GM18951 (cell line): Measurements from ENCODE around the gene PTPRE.

ENCODE experiments used
- POLR2A ChIP-seq: IDR thresholded peaks from 4 replicates; pipeline ENCODE4 v1.6.1; 2011; ENCODE audit warnings: mild to moderate bottlenecking; ENCODE audit not compliant: insufficient read length, insufficient read depth; ENCODE audit errors: extremely low read depth
- in situ Hi-C: fragments of 300-500 bp; cut with MboI; formaldehyde crosslinking; loops from one replicate; pipeline ENCODE4 v1.12.0; 2022; ENCODE audit warnings: low sequenced_read_pairs, mixed read lengths, inconsistent platforms; ENCODE audit not compliant: unreplicated experiment

The PTPRE gene

DNA sequence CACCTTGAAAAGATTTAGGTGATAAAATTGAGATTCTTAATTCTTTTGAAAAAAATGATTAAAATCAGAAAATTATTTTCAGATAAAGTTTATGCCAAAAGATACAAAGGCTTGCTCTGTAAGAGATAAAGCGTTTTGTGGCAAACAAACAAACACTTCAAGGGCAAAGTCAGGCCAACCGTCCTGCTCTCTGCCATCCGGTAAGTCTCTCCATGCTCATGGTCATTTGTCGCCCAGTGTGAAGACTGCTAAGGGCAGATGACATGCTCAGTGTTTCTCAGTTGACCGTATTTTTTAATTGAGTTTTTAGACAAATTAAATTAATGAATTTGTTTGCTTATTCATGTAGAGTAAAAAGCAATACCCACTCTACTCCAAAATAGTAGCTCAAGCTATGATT is 60.0 kb downstream of the PTPRE start:
- in situ Hi-C loops: no loop called here
- TF ChIP-seq POLR2A: no peak

DNA sequence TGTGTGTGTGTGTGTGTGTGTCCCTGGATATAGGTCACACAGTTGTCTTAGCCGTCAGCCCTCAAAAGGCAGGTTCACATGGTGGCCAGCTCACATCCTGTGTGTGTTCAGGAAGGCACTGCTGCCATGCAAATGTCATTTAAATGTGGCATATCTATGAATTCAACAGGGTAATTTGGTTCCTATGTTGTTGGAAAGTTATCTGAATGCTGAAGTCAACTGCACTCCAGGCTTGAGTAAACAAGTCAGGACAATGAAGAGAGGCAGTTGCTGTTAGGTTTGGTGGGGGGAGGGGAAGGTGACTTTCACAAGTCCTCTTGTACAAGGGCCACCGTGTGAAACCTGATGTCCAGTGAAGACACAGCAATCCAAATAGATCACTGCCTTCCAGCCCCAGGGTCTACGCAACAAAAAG is 61.1 kb downstream of the PTPRE start:
- in situ Hi-C loops: no loop called here
- TF ChIP-seq POLR2A: no peak

- TF ChIP-seq POLR2A: no peak
- in situ Hi-C loops: no loop called here
Measured at GRCh38 chr10:127968659-127969058, 61.8 kb downstream of the PTPRE start.

- no peak for TF ChIP-seq POLR2A
- in situ Hi-C loops: no loop called here
Measured at GRCh38 chr10:127971101-127971946, 64.4 kb downstream of the PTPRE start.

DNA sequence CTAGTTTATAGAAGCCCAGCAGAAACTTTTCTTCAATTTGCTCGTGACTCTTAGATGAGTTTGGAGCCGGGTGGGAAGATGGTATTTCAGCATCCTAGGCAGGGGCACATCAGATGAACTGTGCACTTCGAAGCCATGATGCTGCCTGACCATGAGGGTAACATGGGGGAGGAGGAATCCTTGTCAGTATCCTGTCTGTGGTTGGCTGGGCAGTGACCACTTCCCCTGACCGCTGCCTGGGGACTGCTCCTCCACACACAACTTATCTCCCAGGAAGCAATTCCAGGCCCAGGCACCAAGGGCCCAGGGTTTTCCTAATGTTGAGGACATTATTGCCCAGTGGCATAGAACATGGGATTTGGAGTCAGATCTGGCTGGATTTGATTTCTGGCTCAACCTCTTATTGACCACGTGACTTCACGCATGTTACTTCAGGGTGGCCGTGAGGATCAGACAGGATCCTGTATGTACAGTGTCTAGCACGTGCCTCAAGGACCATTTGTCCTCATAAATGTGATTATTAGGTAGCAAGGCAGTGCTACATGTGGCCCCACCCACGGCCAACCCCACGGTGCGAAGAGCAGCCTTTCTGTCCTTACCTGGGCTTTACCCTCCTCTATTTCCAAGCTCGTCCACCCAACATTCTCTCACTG is 65.2 kb downstream of the PTPRE start:
- in situ Hi-C loops: no loop called here

DNA sequence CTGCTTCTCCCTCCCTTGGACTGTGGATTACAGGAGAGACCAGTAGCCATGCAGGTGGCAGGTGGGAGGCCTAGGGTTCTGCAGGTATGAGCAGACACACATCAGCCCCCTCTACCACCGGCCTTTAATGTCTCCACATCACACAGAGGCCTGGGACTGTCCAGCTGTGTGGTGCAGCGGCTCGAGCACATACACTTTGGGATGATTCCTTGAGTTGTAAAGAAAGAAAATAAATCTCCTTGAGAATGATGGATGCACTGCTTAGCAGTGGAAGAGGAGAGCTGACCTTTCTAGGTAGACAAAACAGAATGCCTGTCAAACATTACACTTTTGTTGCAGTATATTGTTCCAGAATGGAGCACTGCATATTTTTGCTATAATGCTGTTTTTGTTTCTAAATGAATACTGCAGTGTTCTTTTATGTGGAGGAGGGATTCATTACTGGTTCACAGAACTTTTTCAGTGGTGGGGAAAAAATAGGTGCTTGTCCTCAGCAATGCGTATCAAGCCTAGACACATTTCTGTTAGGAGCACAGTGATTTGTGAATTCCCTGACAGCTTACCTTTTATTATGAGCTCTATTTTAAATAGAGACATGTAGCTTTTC is 66.0 kb downstream of the PTPRE start:
- no peak for TF ChIP-seq POLR2A
- in situ Hi-C loops: no loop called here

More for the DNA sequence above, 65.2 kb downstream of the PTPRE start:
- no peak for TF ChIP-seq POLR2A

DNA sequence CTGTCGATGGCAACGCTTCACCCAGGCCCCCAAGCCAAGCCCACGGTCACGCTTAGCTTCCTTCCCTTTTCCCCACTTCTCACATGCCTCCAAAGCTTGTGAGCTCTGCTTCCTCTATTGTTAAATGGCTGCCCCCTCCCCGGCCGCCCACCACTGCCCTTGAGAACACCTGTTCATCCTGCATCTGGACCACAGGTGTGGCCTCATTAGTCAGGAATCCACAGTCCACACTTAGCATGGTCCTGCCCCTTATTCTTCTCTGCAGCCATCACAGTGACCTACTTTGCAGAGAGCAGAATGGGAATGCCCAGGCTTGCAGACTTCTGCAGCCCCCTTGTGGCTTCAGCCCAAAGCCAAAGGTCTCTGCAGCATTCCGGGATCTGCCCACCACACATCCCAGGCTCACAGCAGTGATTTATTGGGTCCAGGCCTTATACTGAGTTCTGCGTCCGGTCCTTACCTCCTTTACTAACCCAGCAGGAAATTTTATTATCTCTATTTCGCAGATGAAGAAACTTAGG is 66.9 kb downstream of the PTPRE start:
- in situ Hi-C loops: no loop called here

GRCh38 chr10:127974911-127975310 is 68.0 kb downstream of the PTPRE start:
- in situ Hi-C loops: no loop called here
- no peak for TF ChIP-seq POLR2A

More for the DNA sequence above, 66.9 kb downstream of the PTPRE start:
- no peak for TF ChIP-seq POLR2A

DNA sequence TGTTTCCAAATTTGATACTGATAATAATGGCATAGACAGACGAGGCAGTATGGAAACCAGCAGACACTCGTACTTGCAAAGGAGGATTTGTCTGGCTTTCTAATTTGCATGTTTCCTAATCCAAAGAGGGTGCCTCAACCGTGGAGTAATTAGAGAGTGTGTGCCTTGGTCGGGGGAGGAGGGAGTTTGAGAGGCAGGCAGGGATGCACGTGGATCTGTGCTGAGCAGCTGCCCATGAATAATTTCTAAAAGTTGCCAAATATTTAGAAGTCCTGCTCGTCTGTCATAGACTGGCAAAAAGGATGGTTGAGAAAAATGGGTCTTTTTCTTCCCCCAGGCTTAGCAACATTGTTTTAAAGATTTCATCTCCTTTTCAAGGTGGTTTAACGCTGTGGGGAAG is 69.4 kb downstream of the PTPRE start:
- TF ChIP-seq POLR2A: no peak
- in situ Hi-C loops: no loop called here

DNA sequence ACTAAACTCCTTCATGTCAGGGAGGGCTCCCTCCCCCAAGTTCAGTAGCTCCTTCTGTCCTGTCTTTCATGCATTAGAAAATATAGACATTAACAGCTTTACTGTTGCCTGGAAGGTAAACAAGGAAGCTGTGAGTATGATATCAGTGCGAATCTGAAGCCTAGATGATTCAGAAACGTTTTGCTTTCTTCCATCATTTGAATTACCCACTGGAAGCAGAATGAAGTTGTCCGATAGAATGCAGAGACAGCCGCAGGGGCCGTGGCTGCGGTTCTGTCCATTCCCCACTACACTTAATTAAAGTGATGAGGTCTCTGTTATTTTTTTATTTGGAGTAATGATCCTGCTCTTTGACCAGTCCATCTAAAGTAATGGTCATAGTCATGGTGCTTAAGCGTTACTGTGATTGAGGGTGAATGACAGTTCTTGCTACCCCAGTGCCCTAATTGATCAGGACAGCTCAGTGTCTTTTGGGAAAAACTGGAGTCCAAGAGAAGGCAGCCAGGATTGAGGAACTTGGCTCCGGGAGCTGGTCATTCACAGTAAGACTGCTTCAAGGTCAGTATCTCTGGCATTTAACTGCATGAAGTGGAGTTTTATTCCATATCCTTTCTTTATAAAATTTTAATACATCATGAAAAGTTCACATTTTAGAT is 69.9 kb downstream of the PTPRE start:
- in situ Hi-C loops: no loop called here
- TF ChIP-seq POLR2A: no peak

DNA sequence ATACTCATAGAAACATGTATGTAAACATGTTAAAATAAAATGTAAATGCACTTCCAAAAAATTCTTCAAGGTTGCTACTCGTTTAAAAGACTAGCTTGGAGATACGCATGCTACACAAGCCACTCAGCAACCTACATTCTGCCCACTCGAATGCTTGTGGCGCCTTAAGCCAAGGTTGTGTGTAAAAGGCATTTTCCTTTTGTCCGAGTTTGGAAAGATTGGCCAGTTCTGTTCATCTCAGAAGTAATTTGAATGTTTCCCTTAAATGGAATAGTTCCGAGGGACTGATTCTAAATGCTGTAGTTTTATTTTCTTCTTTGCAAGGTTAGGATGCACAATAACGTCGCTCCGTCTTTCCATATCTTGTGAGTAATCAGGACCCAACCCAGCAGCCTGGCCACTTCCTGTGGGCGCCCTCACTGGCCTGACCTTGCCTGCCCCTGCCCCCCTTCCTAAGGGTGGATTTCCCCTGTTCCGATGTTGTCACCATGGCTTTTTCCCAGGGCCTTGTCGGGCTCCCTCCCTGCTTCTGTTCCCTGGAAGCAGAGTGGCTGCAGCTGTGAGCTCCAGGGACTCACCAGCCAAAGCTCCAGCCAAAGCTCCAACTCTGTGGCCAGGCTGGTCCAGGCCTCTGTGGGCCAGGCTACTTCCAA is 70.6 kb downstream of the PTPRE start:
- TF ChIP-seq POLR2A: no peak
- in situ Hi-C loops: no loop called here

GRCh38 chr10:127978481-127978880 is 71.6 kb downstream of the PTPRE start:
- TF ChIP-seq POLR2A: no peak
- in situ Hi-C loops: no loop called here
